CD14-positive monocyte (primary cell): ENCODE data around the gene BACH2. TPM values are rescaled to one million over a fixed set of nuclear protein-coding genes. Genes with fewer than 3 reads are reported as not detected.

Source experiments
- DNase-seq, 3 donors: peaks; one replicate each; pipeline ENCODE4 v3.0.0-alpha.2; 2011 to 2022
- H2AFZ ChIP-seq: 2 replicates; pipeline ENCODE4 v1.6.0; 2012; ENCODE audit warnings: mild to moderate bottlenecking, low read depth, low read length, inconsistent platforms; ENCODE audit not compliant: insufficient read depth, poor library complexity, severe bottlenecking
- H3K27ac ChIP-seq, 2 donors: 1 replicate in 1 of 2; 2 replicates in 1 of 2; pipeline ENCODE4 v1.5.1; 2012 to 2013; ENCODE audit warnings: low read length in 2 of 2, control low read depth in 1 of 2, inconsistent platforms in 1 of 2, low read depth in 1 of 2, mild to moderate bottlenecking in 1 of 2
- H3K27me3 ChIP-seq, 2 donors: one replicate each; pipeline versions ENCODE4 v1.6.0 to v1.6.1; 2011 to 2013; ENCODE audit warnings: low read length in 2 of 2; ENCODE audit not compliant: control insufficient read depth in 2 of 2, insufficient read depth in 2 of 2
- H3K36me3 ChIP-seq, 2 donors: replicated peaks in 1 of 2; 1 replicate in 1 of 2; 2 replicates in 1 of 2; pipeline versions ENCODE4 v1.5.1 to v1.6.1; 2012 to 2013; ENCODE audit warnings: low read length in 2 of 2, control low read depth in 1 of 2, inconsistent platforms in 1 of 2, mild to moderate bottlenecking in 1 of 2; ENCODE audit not compliant: insufficient read depth in 2 of 2, control insufficient read depth in 1 of 2
- H3K4me1 ChIP-seq, 2 donors: 1 replicate in 1 of 2; 2 replicates in 1 of 2; pipeline versions ENCODE4 v1.5.1 to v1.6.1; 2012 to 2013; ENCODE audit warnings: low read length in 2 of 2, control low read depth in 1 of 2, inconsistent platforms in 1 of 2, mild to moderate bottlenecking in 1 of 2, moderate library complexity in 1 of 2; ENCODE audit not compliant: insufficient read depth in 2 of 2, control insufficient read depth in 1 of 2
- H3K4me2 ChIP-seq: replicated peaks from 2 replicates; pipeline ENCODE3; 2012; ENCODE audit warnings: low read length, moderate library complexity, mild to moderate bottlenecking; ENCODE audit not compliant: poor library complexity, severe bottlenecking; ENCODE audit errors: extremely low read depth
- H3K4me3 ChIP-seq, 3 experiments: fragments of 200-600 bp in 1 of 3; sonication (generic) in 1 of 3; replicated peaks in 1 of 3; 1 replicate in 2 of 3; 2 replicates in 1 of 3; pipeline ENCODE4 v1.5.1; 2011 to 2013; ENCODE audit warnings: low read length in 3 of 3, mild to moderate bottlenecking in 3 of 3, control low read depth in 2 of 3, low read depth in 2 of 3, inconsistent platforms in 1 of 3, moderate library complexity in 1 of 3
- H3K79me2 ChIP-seq: 2 replicates; pipeline ENCODE4 v1.6.0; 2012; ENCODE audit warnings: mild to moderate bottlenecking, control low read depth, inconsistent platforms, low read length, moderate library complexity; ENCODE audit not compliant: insufficient read depth
- H3K9ac ChIP-seq: 2 replicates; pipeline ENCODE4 v1.6.0; 2017; ENCODE audit warnings: low read length, mild to moderate bottlenecking; ENCODE audit not compliant: insufficient read depth, poor library complexity, severe bottlenecking
- H3K9me3 ChIP-seq, 2 donors: replicated peaks in 1 of 2; 1 replicate in 1 of 2; 2 replicates in 1 of 2; pipeline versions ENCODE4 v1.5.1 to v1.6.1; 2012 to 2013; ENCODE audit warnings: low read length in 2 of 2, control low read depth in 1 of 2; ENCODE audit not compliant: control insufficient read depth in 1 of 2, insufficient read depth in 1 of 2
- H4K20me1 ChIP-seq: 2 replicates; pipeline ENCODE4 v1.6.0; 2012; ENCODE audit warnings: mild to moderate bottlenecking, low read length, control low read depth, moderate library complexity; ENCODE audit not compliant: insufficient read depth
- H3K27ac Mint-ChIP-seq, 7 donors: one replicate each; pipeline ENCODE4 v1.8.0; 2020; ENCODE audit warnings: mild to moderate bottlenecking in 7 of 7, mixed read lengths in 7 of 7, moderate library complexity in 6 of 7, inconsistent platforms in 2 of 7
- H3K27me3 Mint-ChIP-seq, 3 donors: one replicate each; pipeline ENCODE4 v1.8.0; 2021 to 2022; ENCODE audit warnings: low read depth in 3 of 3, mild to moderate bottlenecking in 3 of 3, mixed read lengths in 3 of 3, moderate library complexity in 3 of 3, inconsistent platforms in 1 of 3
- H3K36me3 Mint-ChIP-seq, 2 donors: one replicate each; pipeline ENCODE4 v1.8.0; 2020; ENCODE audit warnings: mixed read lengths in 2 of 2, inconsistent platforms in 1 of 2, mild to moderate bottlenecking in 1 of 2
- H3K4me1 Mint-ChIP-seq: one replicate; pipeline ENCODE4 v1.8.0; 2020; ENCODE audit warnings: mild to moderate bottlenecking, mixed read lengths
- H3K4me3 Mint-ChIP-seq, 2 donors: one replicate each; pipeline ENCODE4 v1.8.0; 2020; ENCODE audit warnings: mild to moderate bottlenecking in 2 of 2, mixed read lengths in 2 of 2, moderate library complexity in 1 of 2
- H3K9me3 Mint-ChIP-seq, 7 donors: one replicate each; pipeline ENCODE4 v1.8.0; 2020 to 2022; ENCODE audit warnings: mixed read lengths in 7 of 7, mild to moderate bottlenecking in 6 of 7, moderate library complexity in 6 of 7, inconsistent platforms in 2 of 7
- WGBS: methylation state at CpG from one replicate; pipeline ENCODE4 v1.1.5; 2013; ENCODE audit warnings: missing lambda C conversion rate; ENCODE audit not compliant: insufficient coverage; 5-methylcytosine and 5-hydroxymethylcytosine counted together
- intact Hi-C, 2 donors: fragments of 100-400 bp; cut with micrococcal nuclease; formaldehyde crosslinking; loops; one replicate each; pipeline versions ENCODE4 v1.15.0 to v1.15.1; 2023
- polyA plus RNA-seq, 3 donors: library from polyadenylated mRNA; depleted of rRNA in 1 of 3; unstranded in 2 of 3; stranded (reverse) in 1 of 3; fragments of 300-500 nt in 2 of 3; fragments of >200 nt in 1 of 3; fragmentation: Illumina TruSeq in 2 of 3; gene quantifications; 1 replicate in 2 of 3; 2 replicates in 1 of 3; pipeline ENCODE4 v1.2.3, GENCODE V29; 2012 to 2021
- TF ChIP-seq, protein P1 (sequence below): fragments of 200-600 bp; IDR thresholded peaks from one replicate; pipeline ENCODE4 v1.8.0; 2022; ENCODE audit warnings: antibody characterized with exemption, mild to moderate bottlenecking

Gene BACH2
- polyA plus RNA-seq, 3 donors = 0.04 to 0.09 (median 0.05) TPM

DNA sequence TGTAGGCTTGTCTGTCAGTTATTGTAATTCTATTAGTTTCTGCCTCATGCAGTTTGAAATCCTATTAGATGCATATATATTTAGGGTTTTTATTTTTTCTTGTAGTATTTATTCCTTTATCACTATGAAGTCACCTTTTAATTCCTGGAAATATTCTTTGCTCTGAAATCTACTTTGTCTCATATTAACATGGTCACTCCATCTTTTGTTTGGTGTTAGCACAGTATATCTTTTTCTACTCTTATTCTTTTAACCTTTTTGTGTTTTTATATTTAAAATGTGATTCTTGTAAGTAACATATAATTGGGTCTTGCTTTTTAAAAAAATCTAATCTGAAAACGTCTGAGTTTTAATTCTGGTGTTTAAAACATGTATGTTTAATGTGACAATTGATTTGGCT is 280.8 kb downstream of the BACH2 start:
- Histone ChIP-seq H3K9ac (no peak overlapping the region), H3K4me2 (no peak overlapping the region), H3K4me1 (peaks cover 5 to 9% of the 10 kb centered on the region in 2 donors), H4K20me1 (no peaks in the 10 kb centered on the region), H2AFZ (no peak overlapping the region), H3K4me3 (no peak overlapping the region), H3K9me3 (peaks cover 0 to 3% of the 10 kb centered on the region in 2 donors), H3K27me3 (no peaks in the 10 kb centered on the region), H3K36me3 (no peaks in the 10 kb centered on the region), H3K79me2 (no peaks in the 10 kb centered on the region), H3K27ac (no peak overlapping the region)
- peaks cover 9% of the 10 kb centered on the region for H3K4me1 Mint-ChIP-seq
- H3K27me3 Mint-ChIP-seq = peaks cover 0 to 5% (median 0%) of the 10 kb centered on the region in 3 donors
- peaks cover 0 to 19% (median 10%) of the 10 kb centered on the region in 7 donors for H3K9me3 Mint-ChIP-seq
- H3K4me3 Mint-ChIP-seq = no peak overlapping the region
- peaks cover 0 to 1% of the 10 kb centered on the region in 2 donors for H3K36me3 Mint-ChIP-seq
- no CpG with 5 or more reads among the region's 1 CpG for WGBS
- no peak for DNase-seq
- TF ChIP-seq, protein P1, sequence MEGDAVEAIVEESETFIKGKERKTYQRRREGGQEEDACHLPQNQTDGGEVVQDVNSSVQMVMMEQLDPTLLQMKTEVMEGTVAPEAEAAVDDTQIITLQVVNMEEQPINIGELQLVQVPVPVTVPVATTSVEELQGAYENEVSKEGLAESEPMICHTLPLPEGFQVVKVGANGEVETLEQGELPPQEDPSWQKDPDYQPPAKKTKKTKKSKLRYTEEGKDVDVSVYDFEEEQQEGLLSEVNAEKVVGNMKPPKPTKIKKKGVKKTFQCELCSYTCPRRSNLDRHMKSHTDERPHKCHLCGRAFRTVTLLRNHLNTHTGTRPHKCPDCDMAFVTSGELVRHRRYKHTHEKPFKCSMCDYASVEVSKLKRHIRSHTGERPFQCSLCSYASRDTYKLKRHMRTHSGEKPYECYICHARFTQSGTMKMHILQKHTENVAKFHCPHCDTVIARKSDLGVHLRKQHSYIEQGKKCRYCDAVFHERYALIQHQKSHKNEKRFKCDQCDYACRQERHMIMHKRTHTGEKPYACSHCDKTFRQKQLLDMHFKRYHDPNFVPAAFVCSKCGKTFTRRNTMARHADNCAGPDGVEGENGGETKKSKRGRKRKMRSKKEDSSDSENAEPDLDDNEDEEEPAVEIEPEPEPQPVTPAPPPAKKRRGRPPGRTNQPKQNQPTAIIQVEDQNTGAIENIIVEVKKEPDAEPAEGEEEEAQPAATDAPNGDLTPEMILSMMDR = no peak
- H3K27ac Mint-ChIP-seq = no peak overlapping the region
- intact Hi-C loops = no loop called here

DNA sequence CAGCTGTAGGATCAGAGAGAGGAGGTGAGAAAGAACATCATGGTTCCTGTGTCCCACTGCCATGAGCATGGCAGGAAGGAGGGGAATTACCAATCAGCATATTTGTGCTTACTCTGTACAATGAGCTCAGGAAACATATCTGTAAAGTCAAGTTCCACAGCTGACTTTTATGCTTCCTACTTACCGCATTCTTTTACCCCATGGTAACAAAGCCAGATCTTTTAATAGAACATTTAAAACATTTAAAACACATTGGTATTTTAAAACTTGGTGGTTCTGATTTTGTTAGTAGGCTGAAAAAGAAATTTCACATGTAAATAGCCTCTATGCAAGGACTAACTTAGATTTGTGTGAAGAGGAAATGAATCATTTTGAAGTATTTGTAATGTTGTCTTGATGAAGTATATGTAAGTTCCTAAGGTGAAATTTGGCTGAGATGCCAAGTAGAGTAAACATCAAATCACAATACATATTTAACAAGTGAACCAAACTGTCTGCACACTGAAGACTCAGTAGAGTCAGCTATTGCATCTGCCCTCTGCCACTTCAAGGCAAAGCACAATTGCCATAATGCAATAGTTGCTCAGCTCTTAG is 287.6 kb downstream of the BACH2 start:
- Histone ChIP-seq H3K27me3 (no peaks in the 10 kb centered on the region), H3K79me2 (no peaks in the 10 kb centered on the region), H3K4me3 (no peak overlapping the region), H3K36me3 (no peaks in the 10 kb centered on the region), H3K4me2 (no peak overlapping the region), H3K9me3 (peaks cover 0 to 5% of the 10 kb centered on the region in 2 donors), H3K9ac (no peak overlapping the region), H4K20me1 (no peaks in the 10 kb centered on the region), H2AFZ (no peak overlapping the region), H3K27ac (no peak overlapping the region), H3K4me1 (no peaks in the 10 kb centered on the region)
- DNase-seq = no peak
- no peaks in the 10 kb centered on the region for H3K36me3 Mint-ChIP-seq
- no peak overlapping the region for H3K4me3 Mint-ChIP-seq
- H3K27me3 Mint-ChIP-seq = peaks cover 0 to 1% (median 0%) of the 10 kb centered on the region in 3 donors
- intact Hi-C loops = no loop called here
- peaks cover 0 to 14% (median 4%) of the 10 kb centered on the region in 7 donors for H3K9me3 Mint-ChIP-seq
- H3K27ac Mint-ChIP-seq = no peak overlapping the region
- WGBS = no CpG with 5 or more reads among the region's 1 CpG
- peaks cover 7% of the 10 kb centered on the region for H3K4me1 Mint-ChIP-seq
- TF ChIP-seq, protein P1 = no peak
